Neural progenitor cell (in vitro differentiated cells): Measurements from ENCODE around the gene RCE1.
A peak's percentile ranks its signal among the peaks of the same experiment; 100 is the strongest.

Source experiments
- EZH2phosphoT487 ChIP-seq: fragments of 200-600 bp; sonication (generic); IDR thresholded peaks from 2 replicates; pipeline ENCODE4 v1.6.1; 2017; ENCODE audit warnings: antibody characterized with exemption
- TF ChIP-seq, protein P1 (sequence below): fragments of 200-600 bp; sonication (generic); IDR thresholded peaks from 2 replicates; pipeline ENCODE4 v1.5.1; 2017; ENCODE audit warnings: antibody characterized with exemption, mild to moderate bottlenecking

GRCh38 chr11:66883016-66883965 lies 40.0 kb downstream of the RCE1 start:
- TF ChIP-seq, protein P1, sequence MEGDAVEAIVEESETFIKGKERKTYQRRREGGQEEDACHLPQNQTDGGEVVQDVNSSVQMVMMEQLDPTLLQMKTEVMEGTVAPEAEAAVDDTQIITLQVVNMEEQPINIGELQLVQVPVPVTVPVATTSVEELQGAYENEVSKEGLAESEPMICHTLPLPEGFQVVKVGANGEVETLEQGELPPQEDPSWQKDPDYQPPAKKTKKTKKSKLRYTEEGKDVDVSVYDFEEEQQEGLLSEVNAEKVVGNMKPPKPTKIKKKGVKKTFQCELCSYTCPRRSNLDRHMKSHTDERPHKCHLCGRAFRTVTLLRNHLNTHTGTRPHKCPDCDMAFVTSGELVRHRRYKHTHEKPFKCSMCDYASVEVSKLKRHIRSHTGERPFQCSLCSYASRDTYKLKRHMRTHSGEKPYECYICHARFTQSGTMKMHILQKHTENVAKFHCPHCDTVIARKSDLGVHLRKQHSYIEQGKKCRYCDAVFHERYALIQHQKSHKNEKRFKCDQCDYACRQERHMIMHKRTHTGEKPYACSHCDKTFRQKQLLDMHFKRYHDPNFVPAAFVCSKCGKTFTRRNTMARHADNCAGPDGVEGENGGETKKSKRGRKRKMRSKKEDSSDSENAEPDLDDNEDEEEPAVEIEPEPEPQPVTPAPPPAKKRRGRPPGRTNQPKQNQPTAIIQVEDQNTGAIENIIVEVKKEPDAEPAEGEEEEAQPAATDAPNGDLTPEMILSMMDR: peak; percentile 81
- no peak for TF ChIP-seq EZH2phosphoT487
